DND-41 (cell line): ENCODE data around the gene EVL.

ENCODE experiments used
- CTCF ChIP-seq: IDR thresholded peaks from 2 replicates; pipeline ENCODE4 v1.5.1; 2012; ENCODE audit warnings: borderline replicate concordance, low read length, moderate library complexity, mild to moderate bottlenecking; ENCODE audit not compliant: poor library complexity, severe bottlenecking; ENCODE audit errors: extremely low read depth
- EZH2 ChIP-seq: IDR thresholded peaks from 3 replicates; pipeline ENCODE4 v1.6.1; 2012; ENCODE audit warnings: borderline replicate concordance, low read depth, mild to moderate bottlenecking, moderate library complexity, low read length, inconsistent platforms; ENCODE audit not compliant: severe bottlenecking

DNA sequence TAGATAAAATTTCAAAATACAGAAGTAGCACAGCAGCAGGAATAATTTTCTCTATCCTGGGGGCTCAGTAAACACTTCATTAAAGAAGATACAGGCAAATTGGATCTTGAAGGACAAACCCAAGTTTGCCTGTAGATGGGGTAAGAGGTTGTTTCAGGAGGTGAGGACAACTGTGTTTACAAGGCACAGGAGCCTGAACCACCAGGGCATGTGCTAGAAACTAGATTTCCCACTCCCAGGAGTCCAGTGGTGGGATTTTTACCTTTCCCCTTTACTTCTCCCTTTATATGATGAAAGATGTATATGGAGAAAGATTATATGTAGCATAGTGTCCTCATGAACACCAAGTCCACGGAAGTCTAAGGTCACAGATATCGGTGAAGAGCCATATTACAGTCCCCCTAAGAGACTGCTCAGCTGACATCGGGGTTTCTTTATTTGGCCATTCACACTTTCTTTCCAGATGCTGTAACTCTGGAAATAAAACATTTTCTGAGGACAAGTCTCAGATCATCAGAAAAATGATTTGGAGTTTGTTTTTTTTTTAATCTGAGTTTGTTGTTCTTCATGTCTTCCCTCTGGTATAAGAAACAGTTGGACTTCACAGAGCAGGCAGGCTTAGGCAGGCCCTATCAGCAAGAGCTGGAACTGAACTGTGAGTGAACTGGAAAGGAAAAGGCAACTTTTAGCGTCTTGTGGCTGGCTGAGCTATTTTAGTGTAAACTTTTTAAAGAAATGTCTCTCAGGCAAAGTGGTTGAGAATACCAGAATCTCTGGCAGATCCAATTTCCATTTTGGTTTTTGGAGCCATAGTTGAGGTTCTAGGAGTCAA, 8.0 kb upstream of the EVL start:
- TF ChIP-seq CTCF (peak; percentile 79), EZH2 (no peak)
